Measurements from ENCODE around the gene CNN1.

Gene CNN1

DNA sequence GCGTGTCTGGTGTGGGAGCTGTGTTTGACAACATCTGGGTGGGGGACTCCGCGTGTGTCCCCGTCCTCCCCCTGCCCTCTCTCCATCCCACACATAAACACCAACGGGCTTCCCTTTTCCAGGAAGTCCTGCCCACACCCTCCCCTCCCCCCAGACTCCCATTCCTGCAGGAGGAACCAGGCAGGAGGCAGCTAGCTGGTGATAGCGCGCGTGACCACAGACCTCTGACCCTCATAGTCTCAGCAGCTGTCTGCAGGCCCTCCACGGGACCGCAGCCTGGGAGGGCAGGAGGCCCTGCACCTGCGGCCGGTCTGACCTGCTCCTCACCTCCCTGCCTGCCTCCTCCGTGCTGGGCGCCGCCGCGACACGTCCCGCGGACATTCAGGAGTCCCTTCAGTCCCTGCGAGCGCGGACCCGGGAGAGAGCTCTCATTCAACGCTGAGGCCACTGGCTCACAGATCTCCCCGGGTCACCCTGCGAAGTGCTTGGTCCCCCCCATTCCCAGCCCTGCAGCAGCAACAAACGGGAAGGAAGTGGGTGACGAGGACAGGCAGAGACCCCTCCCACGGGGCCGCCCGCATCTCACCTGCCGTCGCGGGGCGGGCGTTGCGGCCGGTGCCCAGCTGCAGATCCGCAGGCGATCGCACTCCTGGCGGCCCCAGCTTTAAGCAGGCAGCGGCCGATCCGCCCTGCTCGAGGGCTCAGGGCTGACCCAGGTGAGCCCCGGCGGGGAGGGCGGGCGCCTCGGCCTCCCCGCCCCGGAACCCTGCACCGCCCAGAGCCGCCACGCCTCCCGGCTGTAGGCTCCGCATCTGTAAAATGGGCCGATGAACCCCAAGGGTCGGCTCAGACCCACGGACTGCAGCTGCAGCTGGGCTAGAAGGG, 39.8 kb downstream of the CNN1 start:
- TF ChIP-seq, protein P1, sequence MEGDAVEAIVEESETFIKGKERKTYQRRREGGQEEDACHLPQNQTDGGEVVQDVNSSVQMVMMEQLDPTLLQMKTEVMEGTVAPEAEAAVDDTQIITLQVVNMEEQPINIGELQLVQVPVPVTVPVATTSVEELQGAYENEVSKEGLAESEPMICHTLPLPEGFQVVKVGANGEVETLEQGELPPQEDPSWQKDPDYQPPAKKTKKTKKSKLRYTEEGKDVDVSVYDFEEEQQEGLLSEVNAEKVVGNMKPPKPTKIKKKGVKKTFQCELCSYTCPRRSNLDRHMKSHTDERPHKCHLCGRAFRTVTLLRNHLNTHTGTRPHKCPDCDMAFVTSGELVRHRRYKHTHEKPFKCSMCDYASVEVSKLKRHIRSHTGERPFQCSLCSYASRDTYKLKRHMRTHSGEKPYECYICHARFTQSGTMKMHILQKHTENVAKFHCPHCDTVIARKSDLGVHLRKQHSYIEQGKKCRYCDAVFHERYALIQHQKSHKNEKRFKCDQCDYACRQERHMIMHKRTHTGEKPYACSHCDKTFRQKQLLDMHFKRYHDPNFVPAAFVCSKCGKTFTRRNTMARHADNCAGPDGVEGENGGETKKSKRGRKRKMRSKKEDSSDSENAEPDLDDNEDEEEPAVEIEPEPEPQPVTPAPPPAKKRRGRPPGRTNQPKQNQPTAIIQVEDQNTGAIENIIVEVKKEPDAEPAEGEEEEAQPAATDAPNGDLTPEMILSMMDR (IDR thresholded peaks at IDR 0.05; ENCODE audit: insufficient read depth, low read depth, low read length, missing control alignments) = no peak
- no peak for DNase-seq (ENCODE audit: low read depth)

DNA sequence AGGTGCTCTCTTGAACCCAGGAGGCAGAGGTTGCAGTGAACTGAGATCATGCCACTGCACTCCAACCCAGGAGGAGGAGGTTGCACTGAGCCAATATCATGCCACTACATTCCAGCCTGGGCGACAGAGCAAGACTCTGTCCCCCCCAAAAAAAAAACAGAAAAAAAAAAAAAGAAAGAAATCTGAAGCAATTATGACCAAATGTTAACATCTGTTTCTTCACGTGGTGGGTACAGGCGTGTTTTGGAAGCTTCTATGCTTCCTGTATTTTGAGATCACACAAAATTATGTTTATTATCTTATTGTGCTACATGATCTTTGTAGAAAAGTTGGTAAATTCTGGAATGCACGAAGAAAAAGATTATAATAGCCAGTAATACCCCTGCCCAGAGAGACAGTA, 41.5 kb downstream of the CNN1 start:
- DNase-seq (ENCODE audit: low read depth) = no peak
- TF ChIP-seq, protein P1 (IDR thresholded peaks at IDR 0.05; ENCODE audit: insufficient read depth, low read depth, low read length, missing control alignments) = no peak
- H3K4me3 ChIP-seq (ENCODE audit: low read length) = no peak overlapping the region

More for the DNA sequence above, 39.8 kb downstream of the CNN1 start:
- H3K4me3 ChIP-seq (ENCODE audit: low read length) = peak overlapping the region; percentile 18

DNA sequence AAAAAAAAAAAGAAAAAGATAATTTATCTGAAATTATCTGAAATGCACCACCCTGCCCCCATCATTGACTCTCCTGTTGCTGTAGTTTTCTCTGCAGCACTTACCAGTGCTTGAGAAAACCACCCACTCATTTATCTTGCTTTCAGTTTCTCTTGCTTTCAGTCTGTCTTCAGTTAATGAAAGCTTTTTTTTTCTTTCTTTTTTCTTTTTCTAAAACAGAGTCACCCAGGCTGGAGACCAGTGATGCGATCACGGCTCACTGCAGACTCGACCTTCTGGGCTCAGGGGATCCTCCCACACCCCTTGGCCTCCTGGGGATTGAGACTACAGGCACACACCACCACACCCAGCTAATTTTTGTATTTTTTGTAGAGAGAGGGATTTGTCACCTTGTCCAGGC, 43.1 kb downstream of the CNN1 start:
- H3K4me3 ChIP-seq (ENCODE audit: low read length) = no peak overlapping the region
- no peak for DNase-seq (ENCODE audit: low read depth)
- TF ChIP-seq, protein P1 (IDR thresholded peaks at IDR 0.05; ENCODE audit: insufficient read depth, low read depth, low read length, missing control alignments) = no peak

DNA sequence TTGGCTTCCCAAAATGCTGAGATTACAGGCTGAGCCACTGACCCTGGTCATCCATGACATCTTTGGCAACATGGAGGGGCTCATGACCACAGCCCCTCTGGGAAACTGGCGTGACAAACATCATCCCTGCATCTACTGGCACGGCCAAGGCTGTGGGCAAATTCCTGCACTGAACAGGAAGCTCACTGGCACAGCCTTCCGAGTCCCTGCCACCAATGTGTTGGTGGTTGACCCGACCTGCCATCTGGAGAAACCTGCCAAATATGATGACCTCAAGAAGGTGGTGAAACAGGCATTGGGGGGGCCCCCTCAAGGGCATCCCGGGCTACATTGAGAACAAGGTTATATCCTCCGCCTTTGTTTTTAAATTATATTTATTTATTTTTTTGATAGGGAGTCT, 47.7 kb downstream of the CNN1 start:
- H3K4me3 ChIP-seq (ENCODE audit: low read length) = no peak overlapping the region
- TF ChIP-seq, protein P1 (IDR thresholded peaks at IDR 0.05; ENCODE audit: insufficient read depth, low read depth, low read length, missing control alignments) = no peak
- no peak for DNase-seq (ENCODE audit: low read depth)

DNA sequence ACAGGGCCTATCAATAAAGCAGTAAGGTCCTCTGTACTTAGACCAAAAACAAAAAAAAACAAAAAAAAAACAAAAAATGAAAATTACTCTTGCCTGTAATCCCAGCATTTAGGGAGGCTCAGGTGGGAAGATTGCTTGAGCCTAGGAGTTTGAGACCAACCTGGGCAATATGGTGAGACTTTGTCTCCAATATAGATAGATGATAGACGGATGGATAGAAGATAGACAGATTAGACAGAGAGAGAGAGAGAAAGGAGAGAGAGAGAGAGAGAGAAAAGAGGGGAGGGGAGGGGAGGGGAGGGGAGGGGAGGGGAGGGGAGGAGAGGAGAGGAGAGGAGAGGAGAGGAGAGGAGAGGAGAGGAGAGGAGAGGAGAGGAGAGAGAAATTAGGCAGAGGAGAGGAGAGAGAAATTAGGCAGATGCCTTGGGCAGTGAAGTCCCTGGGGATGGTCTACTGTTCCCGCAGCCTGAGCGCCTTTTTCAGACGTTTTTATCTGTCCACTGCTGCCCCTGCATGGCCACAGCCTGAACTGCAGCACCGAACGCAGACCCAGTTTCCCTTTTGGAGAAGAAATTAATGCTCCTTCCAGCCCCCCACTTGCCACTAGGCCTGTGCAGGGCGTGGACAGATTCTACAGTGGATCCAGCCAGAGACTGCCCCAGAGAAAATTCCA, 48.8 kb downstream of the CNN1 start:
- H3K4me3 ChIP-seq (ENCODE audit: low read length) = no peak overlapping the region
- TF ChIP-seq, protein P1 (IDR thresholded peaks at IDR 0.05; ENCODE audit: insufficient read depth, low read depth, low read length, missing control alignments) = peak; percentile 91
- peak; percentile 61 for DNase-seq (ENCODE audit: low read depth)

DNA sequence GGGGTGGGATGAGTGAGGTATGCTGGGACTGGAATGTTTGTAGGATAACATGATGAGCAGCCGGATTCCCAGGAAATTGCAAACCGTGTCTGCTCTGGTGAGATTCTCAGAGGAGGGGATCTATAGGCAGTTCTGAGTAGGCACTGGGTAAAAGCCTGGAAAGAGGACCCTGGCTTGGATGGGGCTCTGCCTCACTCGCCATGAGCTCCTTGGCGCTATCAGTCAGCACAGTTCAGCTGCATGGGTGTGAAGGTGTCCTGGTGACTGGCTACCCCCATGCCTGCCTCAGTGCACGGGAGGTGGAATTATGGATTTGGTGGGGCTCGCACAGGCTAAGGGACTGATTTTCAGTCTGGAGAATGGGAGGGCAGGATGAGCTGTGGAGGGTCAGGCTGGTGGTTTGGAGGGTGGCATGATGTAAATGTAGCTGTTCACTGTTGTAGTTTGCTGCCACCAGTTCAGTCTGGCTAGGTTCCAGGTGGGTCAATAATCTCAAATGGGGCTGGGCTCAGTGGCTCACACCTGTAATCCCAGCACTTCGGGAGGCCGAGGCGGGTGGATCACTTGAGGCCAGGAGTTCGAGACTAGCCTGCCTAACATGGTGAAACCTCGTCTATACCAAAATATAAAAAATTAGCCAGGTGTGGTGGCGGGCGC, 49.5 kb downstream of the CNN1 start:
- no peak for DNase-seq (ENCODE audit: low read depth)
- H3K4me3 ChIP-seq (ENCODE audit: low read length) = no peak overlapping the region
- TF ChIP-seq, protein P1 (IDR thresholded peaks at IDR 0.05; ENCODE audit: insufficient read depth, low read depth, low read length, missing control alignments) = no peak
